Measurements from ENCODE around the gene TNP2.
A peak's percentile ranks its signal among the peaks of the same experiment; 100 is the strongest.
"Not testable (repeated sequence)": the region's sequence is repeated elsewhere in the genome, so short reads cannot be mapped to it uniquely, and the experiment has no call there.

Gene TNP2

GRCh38 chr16:11231367-11231970 lies 37.7 kb downstream of the TNP2 start:
- Histone ChIP-seq H3K4me1 (ENCODE audit: control insufficient read depth, insufficient read depth, low read length, poor library complexity, severe bottlenecking) (peaks cover 29% of the 10 kb centered on the region), H3K4me3 (ENCODE audit: insufficient read depth, low read depth, low read length, poor library complexity, severe bottlenecking) (no peak overlapping the region), H3K36me3 (ENCODE audit: control insufficient read depth, insufficient read depth, low read length) (no peaks in the 10 kb centered on the region), H3K27ac (ENCODE audit: insufficient read depth, low read length, poor library complexity, severe bottlenecking) (no peak overlapping the region), H3K27me3 (replicated peaks; ENCODE audit: control insufficient read depth, insufficient read depth, low read length, poor library complexity, severe bottlenecking) (no peaks in the 10 kb centered on the region), H3K9me3 (ENCODE audit: control insufficient read depth, low read length) (no peaks in the 10 kb centered on the region)
- DNase-seq: no peak

- no peak overlapping the region for H3K27ac ChIP-seq (ENCODE audit: insufficient read depth, low read length, poor library complexity, severe bottlenecking)
- no peaks in the 10 kb centered on the region for H3K9me3 ChIP-seq (ENCODE audit: control insufficient read depth, low read length)
- H3K4me1 ChIP-seq (ENCODE audit: control insufficient read depth, insufficient read depth, low read length, poor library complexity, severe bottlenecking): peaks cover 40% of the 10 kb centered on the region
- no peaks in the 10 kb centered on the region for H3K36me3 ChIP-seq (ENCODE audit: control insufficient read depth, insufficient read depth, low read length)
- DNase-seq: no peak
- H3K4me3 ChIP-seq (ENCODE audit: insufficient read depth, low read depth, low read length, poor library complexity, severe bottlenecking): no peak overlapping the region
- H3K27me3 ChIP-seq (replicated peaks; ENCODE audit: control insufficient read depth, insufficient read depth, low read length, poor library complexity, severe bottlenecking): no peaks in the 10 kb centered on the region
Measured at GRCh38 chr16:11229906-11230305, 39.2 kb downstream of the TNP2 start.

GRCh38 chr16:11229432-11229831 lies 39.7 kb downstream of the TNP2 start:
- DNase-seq: no peak
- Histone ChIP-seq H3K9me3 (ENCODE audit: control insufficient read depth, low read length) (no peaks in the 10 kb centered on the region), H3K27ac (ENCODE audit: insufficient read depth, low read length, poor library complexity, severe bottlenecking) (no peak overlapping the region), H3K36me3 (ENCODE audit: control insufficient read depth, insufficient read depth, low read length) (no peaks in the 10 kb centered on the region), H3K27me3 (replicated peaks; ENCODE audit: control insufficient read depth, insufficient read depth, low read length, poor library complexity, severe bottlenecking) (no peaks in the 10 kb centered on the region), H3K4me3 (ENCODE audit: insufficient read depth, low read depth, low read length, poor library complexity, severe bottlenecking) (no peak overlapping the region), H3K4me1 (ENCODE audit: control insufficient read depth, insufficient read depth, low read length, poor library complexity, severe bottlenecking) (peaks cover 45% of the 10 kb centered on the region)

GRCh38 chr16:11225677-11226549 lies 43.2 kb downstream of the TNP2 start:
- DNase-seq: no peak
- Histone ChIP-seq H3K36me3 (ENCODE audit: control insufficient read depth, insufficient read depth, low read length) (no peaks in the 10 kb centered on the region), H3K4me1 (ENCODE audit: control insufficient read depth, insufficient read depth, low read length, poor library complexity, severe bottlenecking) (peaks cover 30% of the 10 kb centered on the region), H3K9me3 (ENCODE audit: control insufficient read depth, low read length) (no peaks in the 10 kb centered on the region), H3K4me3 (ENCODE audit: insufficient read depth, low read depth, low read length, poor library complexity, severe bottlenecking) (peak overlapping the region; percentile 31), H3K27ac (ENCODE audit: insufficient read depth, low read length, poor library complexity, severe bottlenecking) (peak overlapping the region; percentile 82), H3K27me3 (replicated peaks; ENCODE audit: control insufficient read depth, insufficient read depth, low read length, poor library complexity, severe bottlenecking) (no peaks in the 10 kb centered on the region)

- Histone ChIP-seq H3K36me3 (ENCODE audit: control insufficient read depth, insufficient read depth, low read length) (no peaks in the 10 kb centered on the region), H3K4me1 (ENCODE audit: control insufficient read depth, insufficient read depth, low read length, poor library complexity, severe bottlenecking) (peaks cover 30% of the 10 kb centered on the region), H3K27ac (ENCODE audit: insufficient read depth, low read length, poor library complexity, severe bottlenecking) (peak overlapping the region; percentile 82), H3K4me3 (ENCODE audit: insufficient read depth, low read depth, low read length, poor library complexity, severe bottlenecking) (peak overlapping the region; percentile 31), H3K9me3 (ENCODE audit: control insufficient read depth, low read length) (no peaks in the 10 kb centered on the region), H3K27me3 (replicated peaks; ENCODE audit: control insufficient read depth, insufficient read depth, low read length, poor library complexity, severe bottlenecking) (no peaks in the 10 kb centered on the region)
- DNase-seq: peak; percentile 58 to 74 (median 63)
Measured at GRCh38 chr16:11224894-11225676, 44.0 kb downstream of the TNP2 start.

GRCh38 chr16:11224096-11224893 lies 44.8 kb downstream of the TNP2 start:
- peak; percentile 16 to 37 (median 32) for DNase-seq
- Histone ChIP-seq H3K27ac (ENCODE audit: insufficient read depth, low read length, poor library complexity, severe bottlenecking) (peak overlapping the region; percentile 82), H3K4me3 (ENCODE audit: insufficient read depth, low read depth, low read length, poor library complexity, severe bottlenecking) (no peak overlapping the region)

GRCh38 chr16:11220507-11220906 lies 48.6 kb downstream of the TNP2 start:
- peaks cover 25% of the 10 kb centered on the region for H3K4me1 ChIP-seq (ENCODE audit: control insufficient read depth, insufficient read depth, low read length, poor library complexity, severe bottlenecking)
- H3K36me3 ChIP-seq (ENCODE audit: control insufficient read depth, insufficient read depth, low read length); H3K4me3 ChIP-seq (ENCODE audit: insufficient read depth, low read depth, low read length, poor library complexity, severe bottlenecking); H3K27me3 ChIP-seq (replicated peaks; ENCODE audit: control insufficient read depth, insufficient read depth, low read length, poor library complexity, severe bottlenecking); H3K27ac ChIP-seq (ENCODE audit: insufficient read depth, low read length, poor library complexity, severe bottlenecking); H3K9me3 ChIP-seq (ENCODE audit: control insufficient read depth, low read length); DNase-seq: not testable (repeated sequence)

More at GRCh38 chr16:11224096-11224893, 44.8 kb downstream of the TNP2 start:
- Histone ChIP-seq H3K4me1 (ENCODE audit: control insufficient read depth, insufficient read depth, low read length, poor library complexity, severe bottlenecking) (peaks cover 30% of the 10 kb centered on the region), H3K36me3 (ENCODE audit: control insufficient read depth, insufficient read depth, low read length) (no peaks in the 10 kb centered on the region), H3K9me3 (ENCODE audit: control insufficient read depth, low read length) (no peaks in the 10 kb centered on the region), H3K27me3 (replicated peaks; ENCODE audit: control insufficient read depth, insufficient read depth, low read length, poor library complexity, severe bottlenecking) (no peaks in the 10 kb centered on the region)

- H3K9me3 ChIP-seq (ENCODE audit: control insufficient read depth, low read length): peaks cover 6% of the 10 kb centered on the region
- peaks cover 12% of the 10 kb centered on the region for H3K4me1 ChIP-seq (ENCODE audit: control insufficient read depth, insufficient read depth, low read length, poor library complexity, severe bottlenecking)
- H3K36me3 ChIP-seq (ENCODE audit: control insufficient read depth, insufficient read depth, low read length): no peaks in the 10 kb centered on the region
- no peak for DNase-seq
- no peak overlapping the region for H3K27ac ChIP-seq (ENCODE audit: insufficient read depth, low read length, poor library complexity, severe bottlenecking)
- no peaks in the 10 kb centered on the region for H3K27me3 ChIP-seq (replicated peaks; ENCODE audit: control insufficient read depth, insufficient read depth, low read length, poor library complexity, severe bottlenecking)
- no peak overlapping the region for H3K4me3 ChIP-seq (ENCODE audit: insufficient read depth, low read depth, low read length, poor library complexity, severe bottlenecking)
Measured at GRCh38 chr16:11219178-11219577, 49.9 kb downstream of the TNP2 start.

- Histone ChIP-seq H3K9me3 (ENCODE audit: control insufficient read depth, low read length) (peaks cover 6% of the 10 kb centered on the region), H3K27me3 (replicated peaks; ENCODE audit: control insufficient read depth, insufficient read depth, low read length, poor library complexity, severe bottlenecking) (no peaks in the 10 kb centered on the region), H3K4me1 (ENCODE audit: control insufficient read depth, insufficient read depth, low read length, poor library complexity, severe bottlenecking) (peaks cover 6% of the 10 kb centered on the region), H3K27ac (ENCODE audit: insufficient read depth, low read length, poor library complexity, severe bottlenecking) (no peak overlapping the region), H3K36me3 (ENCODE audit: control insufficient read depth, insufficient read depth, low read length) (no peaks in the 10 kb centered on the region), H3K4me3 (ENCODE audit: insufficient read depth, low read depth, low read length, poor library complexity, severe bottlenecking) (no peak overlapping the region)
- DNase-seq: no peak
Measured at GRCh38 chr16:11218604-11218962, 50.5 kb downstream of the TNP2 start.

Data from effector memory CD4-positive, alpha-beta T cell (primary cell).